Measurements from ENCODE around the gene LNX1. TPM values are rescaled to one million over a fixed set of nuclear protein-coding genes. Genes with fewer than 3 reads are reported as not detected.

The LNX1 gene
- total and polyA plus RNA-seq, 2 of the 13 experiments (the other 11 are each of a cell fraction or from before 2014, with no cell fraction given): 0.49 TPM

- TF ChIP-seq ZNF710 (CRISPR knock-in tag; IDR thresholded peaks at IDR 0.05; ENCODE audit: borderline replicate concordance) (peak; percentile 47; the same call in 1 of the 2 replicates), SNAPC5 (CRISPR knock-in tag; IDR thresholded peaks at IDR 0.05; ENCODE audit: borderline replicate concordance) (no peak), ZBTB37 (CRISPR knock-in tag; IDR thresholded peaks at IDR 0.05) (no peak), ZNF121 (CRISPR knock-in tag; IDR thresholded peaks at IDR 0.05) (no peak), ZNF639 (CRISPR knock-in tag; conservative IDR thresholded peaks at IDR 0.05) (no peak), ELF1 (CRISPR knock-in tag; IDR thresholded peaks at IDR 0.05) (no peak), AGO1 (IDR thresholded peaks at IDR 0.05; ENCODE audit: low read depth, low read length, poor library complexity, severe bottlenecking) (no peak), ZGPAT (CRISPR knock-in tag; IDR thresholded peaks at IDR 0.05) (peak; percentile 58), GMEB1 (CRISPR knock-in tag; IDR thresholded peaks at IDR 0.05; ENCODE audit: borderline replicate concordance) (no peak), CBX5 (CRISPR knock-in tag; IDR thresholded peaks at IDR 0.05; ENCODE audit: borderline replicate concordance) (no peak), ZNF768 (CRISPR knock-in tag; IDR thresholded peaks at IDR 0.05) (no peak), NKX3-1 (CRISPR knock-in tag; IDR thresholded peaks at IDR 0.05) (no peak), E2F1 (CRISPR knock-in tag; IDR thresholded peaks at IDR 0.05) (no peak), MYC (CRISPR knock-in tag; IDR thresholded peaks at IDR 0.05; ENCODE audit: borderline replicate concordance) (no peak), SMAD1 (CRISPR knock-in tag; IDR thresholded peaks at IDR 0.05; ENCODE audit: borderline replicate concordance, low read depth) (no peak), RFX5 (IDR thresholded peaks at IDR 0.05; ENCODE audit: low read depth, low read length) (no peak), RORA (CRISPR knock-in tag; IDR thresholded peaks at IDR 0.05) (no peak)
Measured at GRCh38 chr4:53582194-53582593, 9.1 kb downstream of the LNX1 start (continued).

All from HepG2 (cell line).